B cell (primary cell): ENCODE results near the gene TYW1B.
"Not testable (repeated sequence)": the region's sequence is repeated elsewhere in the genome, so short reads cannot be mapped to it uniquely, and the experiment has no call there.

Source experiments
- EZH2 ChIP-seq: IDR thresholded peaks from 2 replicates; pipeline ENCODE4 v1.6.1; 2012; ENCODE audit warnings: borderline replicate concordance, low read depth, mild to moderate bottlenecking, moderate library complexity, low read length; ENCODE audit not compliant: insufficient read depth, poor library complexity, severe bottlenecking
- TF ChIP-seq, protein P1 (sequence below): fragments of 200-600 bp; IDR thresholded peaks from one replicate; pipeline ENCODE4 v1.8.0; 2022; ENCODE audit warnings: antibody characterized with exemption, mild to moderate bottlenecking

DNA sequence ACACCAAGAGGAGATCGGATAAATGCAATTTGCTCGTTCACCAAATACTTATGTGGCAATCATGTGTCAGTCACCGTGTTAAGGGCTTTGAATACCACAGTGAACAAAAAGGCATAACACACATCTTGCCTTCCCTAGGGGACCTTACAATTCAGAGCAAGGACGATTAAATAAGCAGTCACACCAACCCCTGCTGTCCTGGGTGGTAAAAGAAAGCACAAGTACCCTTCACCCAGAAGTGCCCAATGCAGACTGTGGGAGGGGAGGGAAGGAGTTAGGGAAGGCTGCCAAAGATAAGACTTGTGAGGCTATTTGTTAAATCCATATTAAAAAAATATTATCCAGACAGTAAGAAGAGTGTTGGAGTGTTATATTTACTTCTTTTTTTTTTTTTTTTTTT lies 146.8 kb downstream of the TYW1B start:
- TF ChIP-seq, protein P1, sequence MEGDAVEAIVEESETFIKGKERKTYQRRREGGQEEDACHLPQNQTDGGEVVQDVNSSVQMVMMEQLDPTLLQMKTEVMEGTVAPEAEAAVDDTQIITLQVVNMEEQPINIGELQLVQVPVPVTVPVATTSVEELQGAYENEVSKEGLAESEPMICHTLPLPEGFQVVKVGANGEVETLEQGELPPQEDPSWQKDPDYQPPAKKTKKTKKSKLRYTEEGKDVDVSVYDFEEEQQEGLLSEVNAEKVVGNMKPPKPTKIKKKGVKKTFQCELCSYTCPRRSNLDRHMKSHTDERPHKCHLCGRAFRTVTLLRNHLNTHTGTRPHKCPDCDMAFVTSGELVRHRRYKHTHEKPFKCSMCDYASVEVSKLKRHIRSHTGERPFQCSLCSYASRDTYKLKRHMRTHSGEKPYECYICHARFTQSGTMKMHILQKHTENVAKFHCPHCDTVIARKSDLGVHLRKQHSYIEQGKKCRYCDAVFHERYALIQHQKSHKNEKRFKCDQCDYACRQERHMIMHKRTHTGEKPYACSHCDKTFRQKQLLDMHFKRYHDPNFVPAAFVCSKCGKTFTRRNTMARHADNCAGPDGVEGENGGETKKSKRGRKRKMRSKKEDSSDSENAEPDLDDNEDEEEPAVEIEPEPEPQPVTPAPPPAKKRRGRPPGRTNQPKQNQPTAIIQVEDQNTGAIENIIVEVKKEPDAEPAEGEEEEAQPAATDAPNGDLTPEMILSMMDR, result not testable (repeated sequence)
- not testable (repeated sequence) for TF ChIP-seq EZH2
